Measurements from ENCODE around the gene IPO7.

The IPO7 gene

DNA sequence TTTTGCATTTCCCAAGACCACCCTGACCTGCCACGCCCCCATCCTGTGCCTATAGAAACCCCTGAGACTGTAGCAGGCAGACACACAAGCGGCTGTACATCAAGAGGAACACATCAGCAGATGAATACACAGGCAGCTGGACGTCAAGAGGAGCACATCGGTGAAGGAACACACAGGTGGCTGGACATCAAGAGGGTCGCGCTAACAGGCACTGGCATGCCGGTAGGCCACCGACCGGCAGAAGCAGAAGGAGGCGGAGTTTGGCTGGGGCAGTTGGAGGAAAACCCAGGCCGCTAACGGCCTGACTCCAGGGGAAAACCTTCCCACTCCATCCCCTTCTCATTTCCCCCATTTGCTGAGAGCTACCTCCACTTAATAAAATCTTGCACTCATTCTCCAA, 5.4 kb upstream of the IPO7 start:
- in situ Hi-C loops (cut with HindIII; ENCODE audit: low sequenced_read_pairs) = no loop called here
- H3K4me3 ChIP-seq (ENCODE audit: low read depth, low read length) = no peak overlapping the region
- no peak for DNase-seq (ENCODE audit: low read depth, low spot score)
- TF ChIP-seq CTCF (IDR thresholded peaks at IDR 0.05; ENCODE audit: low read depth, low read length) = no peak

GRCh38 chr11:9380773-9381172, 3.7 kb upstream of the IPO7 start:
- DNase-seq (ENCODE audit: low read depth, low spot score) = no peak
- H3K4me3 ChIP-seq (ENCODE audit: low read depth, low read length) = no peak overlapping the region
- no peak for TF ChIP-seq CTCF (IDR thresholded peaks at IDR 0.05; ENCODE audit: low read depth, low read length)
- in situ Hi-C loops (cut with HindIII; ENCODE audit: low sequenced_read_pairs) = no loop called here

- DNase-seq (ENCODE audit: low read depth, low spot score) = no peak
Observed at GRCh38 chr11:9385327-9385899, 961 bp downstream of the IPO7 start.

GRCh38 chr11:9386086-9386485, 1.6 kb downstream of the IPO7 start:
- in situ Hi-C loops (cut with HindIII; ENCODE audit: low sequenced_read_pairs) = no loop called here
- H3K4me3 ChIP-seq (ENCODE audit: low read depth, low read length) = peak overlapping the region; percentile 81
- TF ChIP-seq CTCF (IDR thresholded peaks at IDR 0.05; ENCODE audit: low read depth, low read length) = no peak
- DNase-seq (ENCODE audit: low read depth, low spot score) = no peak

More at GRCh38 chr11:9385327-9385899, 961 bp downstream of the IPO7 start:
- TF ChIP-seq CTCF (IDR thresholded peaks at IDR 0.05; ENCODE audit: low read depth, low read length) = no peak
- in situ Hi-C loops (cut with HindIII; ENCODE audit: low sequenced_read_pairs) = no loop called here
- H3K4me3 ChIP-seq (ENCODE audit: low read depth, low read length) = peak overlapping the region; percentile 81

DNA sequence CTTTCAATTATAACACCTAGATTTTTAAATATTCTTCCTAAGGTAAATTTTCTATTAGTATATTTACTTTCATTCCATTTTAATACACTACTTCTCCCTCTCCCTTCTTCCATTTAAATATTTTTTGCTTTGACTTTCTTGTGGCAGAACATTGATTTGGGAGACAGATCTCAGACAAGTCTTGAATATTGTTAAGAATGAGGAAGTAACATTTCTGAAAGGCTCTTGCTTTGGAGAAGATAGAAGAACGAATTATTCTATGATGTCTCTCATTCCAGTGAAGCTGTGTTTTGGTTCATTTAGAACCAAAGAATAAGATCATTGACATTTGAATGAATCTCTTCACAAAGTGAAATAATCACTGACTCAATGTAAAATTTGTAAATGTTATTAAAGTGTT, 2.4 kb downstream of the IPO7 start:
- DNase-seq (ENCODE audit: low read depth, low spot score) = no peak
- no peak for TF ChIP-seq CTCF (IDR thresholded peaks at IDR 0.05; ENCODE audit: low read depth, low read length)
- H3K4me3 ChIP-seq (ENCODE audit: low read depth, low read length) = no peak overlapping the region
- in situ Hi-C loops (cut with HindIII; ENCODE audit: low sequenced_read_pairs) = no loop called here

- no peak for TF ChIP-seq CTCF (IDR thresholded peaks at IDR 0.05; ENCODE audit: low read depth, low read length)
- in situ Hi-C loops (cut with HindIII; ENCODE audit: low sequenced_read_pairs) = no loop called here
- H3K4me3 ChIP-seq (ENCODE audit: low read depth, low read length) = no peak overlapping the region
- DNase-seq (ENCODE audit: low read depth, low spot score) = no peak
Observed at GRCh38 chr11:9396310-9396709, 11.9 kb downstream of the IPO7 start.

DNA sequence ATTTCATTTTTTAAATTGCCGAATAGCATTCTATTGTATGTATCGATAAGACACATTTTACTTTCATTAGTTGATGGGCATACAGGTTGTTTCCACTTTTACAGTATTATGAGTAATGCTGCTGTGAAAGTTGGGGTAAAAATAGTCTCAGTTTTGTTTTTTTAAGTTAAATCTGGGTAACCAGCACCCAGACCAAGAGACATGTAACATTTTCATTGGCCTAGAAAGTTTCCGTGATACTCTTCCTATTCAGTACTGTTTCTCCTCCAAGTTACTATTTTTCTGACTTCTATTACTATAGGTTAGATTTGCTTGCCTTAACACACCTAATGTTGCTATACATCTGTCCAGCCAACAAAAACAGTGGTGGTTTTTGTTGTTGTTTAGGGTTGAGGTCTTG, 12.3 kb downstream of the IPO7 start:
- H3K4me3 ChIP-seq (ENCODE audit: low read depth, low read length) = no peak overlapping the region
- no peak for TF ChIP-seq CTCF (IDR thresholded peaks at IDR 0.05; ENCODE audit: low read depth, low read length)
- in situ Hi-C loops (cut with HindIII; ENCODE audit: low sequenced_read_pairs) = no loop called here
- no peak for DNase-seq (ENCODE audit: low read depth, low spot score)

All from astrocyte of the spinal cord (primary cell).